GM18519 (cell line): ENCODE results near the gene GNAI1.
A peak's percentile ranks its signal among the peaks of the same experiment; 100 is the strongest.

Experiments used
- ATAC-seq: cut with Tn5 transposase; IDR thresholded peaks from one replicate; pipeline ENCODE4 v1.9.1; 2021; ENCODE audit warnings: mild to moderate bottlenecking, moderate library complexity; ENCODE audit not compliant: unreplicated experiment, low FRiP score

GNAI1 gene

GRCh38 chr7:80204919-80205318 lies 70.3 kb downstream of the GNAI1 start:
- ATAC-seq, result no peak

DNA sequence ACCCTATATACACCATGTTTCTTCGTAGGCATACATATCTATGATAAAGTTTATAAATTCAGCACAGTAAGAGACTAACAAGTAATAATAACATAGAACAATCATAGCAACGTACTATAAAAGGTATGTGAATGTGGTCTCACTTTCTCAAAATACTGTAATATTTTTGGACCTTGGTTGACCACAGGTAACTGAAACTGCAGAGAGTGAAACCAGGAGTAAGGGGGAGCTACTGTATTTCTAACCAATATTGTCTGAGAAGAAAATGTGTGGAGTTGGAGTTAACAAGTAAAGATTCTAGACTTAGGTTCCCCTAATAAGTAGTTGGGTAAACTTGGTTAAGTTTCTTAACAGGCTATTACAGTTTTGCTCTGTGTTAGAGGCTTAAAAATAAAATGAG lies 72.1 kb downstream of the GNAI1 start:
- ATAC-seq, result peak; percentile 96

GRCh38 chr7:80207501-80207900 lies 72.9 kb downstream of the GNAI1 start:
- ATAC-seq, result no peak

- ATAC-seq, result no peak
These were observed 74.1 kb downstream of the GNAI1 start for GRCh38 chr7:80208700-80209099.

- no peak for ATAC-seq
These were observed 75.8 kb downstream of the GNAI1 start for GRCh38 chr7:80210400-80210799.

DNA sequence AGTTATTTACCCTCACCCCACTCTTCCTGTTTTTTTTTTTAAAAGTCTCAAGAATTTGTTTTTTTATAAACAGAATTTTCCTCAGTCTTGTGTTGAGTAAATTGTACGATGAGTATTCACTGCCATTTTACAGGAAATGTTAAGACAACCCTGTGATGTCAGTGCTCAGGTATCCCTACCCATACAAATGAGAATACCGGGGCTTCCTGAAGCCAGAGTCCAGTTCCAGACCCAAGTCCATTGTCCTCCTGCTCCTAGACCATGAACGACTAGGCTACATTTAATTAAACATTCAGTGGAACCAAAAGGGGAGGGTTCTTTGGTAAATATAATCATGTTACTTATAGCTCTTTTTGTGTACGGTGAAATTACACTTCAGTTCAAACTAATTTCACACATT lies 79.2 kb downstream of the GNAI1 start:
- no peak for ATAC-seq

DNA sequence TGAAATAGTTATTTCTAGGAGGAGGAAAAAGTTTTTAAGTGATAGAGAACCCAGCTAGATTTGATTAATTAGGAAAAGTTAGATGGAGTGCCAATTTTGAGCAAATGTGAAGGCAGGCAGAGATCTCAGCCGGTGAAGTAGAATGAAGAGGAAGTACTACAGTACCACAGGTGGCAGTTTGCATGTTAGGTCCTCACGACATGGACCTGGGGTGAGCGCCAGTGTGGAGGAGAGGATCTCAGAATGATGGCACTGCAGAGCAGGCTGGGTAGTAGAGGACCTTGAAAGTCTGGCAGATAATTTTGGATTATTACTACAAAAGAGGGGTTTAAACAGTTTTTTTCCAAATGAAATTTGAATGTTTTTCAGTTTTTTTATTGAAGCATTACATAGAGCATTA lies 81.1 kb downstream of the GNAI1 start:
- no peak for ATAC-seq

- no peak for ATAC-seq
These were observed 82.6 kb downstream of the GNAI1 start for GRCh38 chr7:80216996-80217842.

GRCh38 chr7:80218723-80219122 lies 84.1 kb downstream of the GNAI1 start:
- ATAC-seq, result no peak

DNA sequence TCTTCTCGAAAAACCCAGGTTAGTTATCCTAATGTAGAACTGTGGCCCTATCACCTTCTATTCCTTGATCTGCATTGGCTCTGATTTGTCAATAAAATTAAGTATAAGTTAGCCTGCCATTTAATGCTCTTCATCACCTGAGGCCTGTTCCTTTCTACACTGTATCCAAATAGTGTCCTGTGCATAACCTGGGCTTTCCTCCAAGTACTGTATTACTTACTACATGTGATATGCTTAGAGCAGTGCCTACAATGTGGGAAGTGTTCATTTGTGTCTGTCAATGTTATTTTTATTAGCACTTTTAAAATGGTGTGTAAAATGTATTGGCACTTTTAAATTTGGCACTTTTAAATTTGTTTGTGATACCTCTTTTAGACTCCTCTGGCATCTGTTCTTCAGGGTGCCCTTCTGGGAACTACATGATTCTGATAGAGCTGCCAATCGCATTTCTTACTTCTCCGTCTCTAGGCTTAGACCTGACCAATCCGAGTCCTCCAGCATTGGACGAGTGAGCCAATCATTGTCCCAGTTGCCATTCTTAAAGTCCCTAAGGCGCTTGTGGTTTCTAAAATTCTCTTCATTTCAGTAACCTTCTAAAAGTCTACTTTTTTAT lies 85.5 kb downstream of the GNAI1 start:
- no peak for ATAC-seq

- ATAC-seq, result no peak
These were observed 89.8 kb downstream of the GNAI1 start for GRCh38 chr7:80224415-80224814.

DNA sequence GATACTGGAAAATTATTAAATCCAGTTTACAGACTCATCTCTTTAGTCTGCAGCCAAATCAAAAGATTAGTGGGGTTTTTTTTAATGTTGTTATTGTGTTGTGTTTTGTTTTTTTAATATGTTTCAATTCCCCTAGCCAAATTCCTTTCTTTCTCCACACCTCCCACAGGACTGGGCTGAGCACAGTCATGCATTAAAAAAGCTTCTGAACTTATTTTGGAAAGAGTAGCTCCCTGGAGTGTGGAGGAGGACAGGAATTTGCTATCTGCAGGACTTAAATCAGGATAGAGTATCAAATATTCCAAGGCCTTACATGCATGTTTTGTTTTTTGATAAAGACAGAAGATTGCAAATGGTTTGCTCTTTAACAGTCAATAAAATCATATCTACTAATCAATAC lies 90.7 kb downstream of the GNAI1 start:
- ATAC-seq, result no peak

- ATAC-seq, result no peak
These were observed 92.0 kb downstream of the GNAI1 start for GRCh38 chr7:80226629-80227028.

DNA sequence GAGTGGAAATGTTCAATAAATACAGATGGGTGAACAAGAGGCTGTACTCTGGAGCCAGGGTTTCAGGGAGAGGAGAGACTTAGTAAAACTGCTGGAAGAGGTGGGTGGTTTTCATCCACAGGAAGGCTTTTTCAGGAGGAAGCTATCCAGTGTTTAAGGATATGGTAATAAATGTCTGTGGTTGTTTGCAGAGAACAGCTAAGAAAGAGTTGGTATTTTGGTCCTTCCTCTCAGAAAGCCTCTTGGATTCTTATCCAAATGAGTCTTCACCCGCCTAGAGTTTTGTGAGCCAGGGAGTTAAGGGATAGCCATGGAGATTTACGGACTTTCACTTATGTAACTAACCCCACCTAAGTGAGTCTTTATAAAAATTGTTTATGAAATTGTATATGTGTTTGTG lies 95.7 kb downstream of the GNAI1 start:
- ATAC-seq, result no peak

GRCh38 chr7:80231707-80232106 lies 97.1 kb downstream of the GNAI1 start:
- ATAC-seq, result no peak

- no peak for ATAC-seq
These were observed 98.5 kb downstream of the GNAI1 start for GRCh38 chr7:80232979-80233724.

DNA sequence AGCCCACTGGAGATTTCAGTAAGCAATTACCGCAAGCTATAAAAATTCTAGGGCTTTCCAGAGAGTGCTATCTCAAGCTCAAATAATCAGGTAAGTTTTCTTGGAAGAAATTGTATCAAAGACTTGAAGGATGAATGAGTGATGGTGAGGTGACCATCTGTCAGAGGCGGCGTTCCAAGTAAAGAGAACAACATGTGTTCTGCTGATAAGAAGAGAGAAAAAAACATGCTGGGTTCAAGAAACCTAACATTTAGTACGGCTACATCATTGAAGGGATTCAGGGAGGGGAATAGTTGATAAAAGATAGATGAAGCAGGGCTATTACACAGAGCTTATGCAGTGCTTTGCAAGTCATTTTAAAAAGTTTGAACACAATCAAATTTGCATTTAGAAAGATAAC lies 100.7 kb downstream of the GNAI1 start:
- ATAC-seq, result no peak

DNA sequence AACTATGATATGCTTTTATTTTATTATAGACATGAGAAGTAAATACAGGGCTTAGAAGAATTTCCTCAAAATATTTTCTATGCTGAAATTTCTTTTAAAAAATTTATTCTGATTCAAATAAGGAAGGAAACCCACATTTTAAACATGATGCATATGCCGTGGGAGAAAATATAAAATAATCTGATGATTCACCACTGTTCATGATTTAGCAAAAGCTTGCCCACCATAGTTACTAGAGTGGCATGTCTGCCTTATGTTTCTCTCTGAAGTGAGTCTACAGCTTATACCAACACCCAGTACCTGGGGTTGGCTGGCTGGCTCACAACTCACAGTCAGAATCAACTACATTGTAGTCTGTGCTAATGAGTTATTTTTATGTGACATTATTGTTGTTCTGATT lies 102.0 kb downstream of the GNAI1 start:
- ATAC-seq, result no peak

DNA sequence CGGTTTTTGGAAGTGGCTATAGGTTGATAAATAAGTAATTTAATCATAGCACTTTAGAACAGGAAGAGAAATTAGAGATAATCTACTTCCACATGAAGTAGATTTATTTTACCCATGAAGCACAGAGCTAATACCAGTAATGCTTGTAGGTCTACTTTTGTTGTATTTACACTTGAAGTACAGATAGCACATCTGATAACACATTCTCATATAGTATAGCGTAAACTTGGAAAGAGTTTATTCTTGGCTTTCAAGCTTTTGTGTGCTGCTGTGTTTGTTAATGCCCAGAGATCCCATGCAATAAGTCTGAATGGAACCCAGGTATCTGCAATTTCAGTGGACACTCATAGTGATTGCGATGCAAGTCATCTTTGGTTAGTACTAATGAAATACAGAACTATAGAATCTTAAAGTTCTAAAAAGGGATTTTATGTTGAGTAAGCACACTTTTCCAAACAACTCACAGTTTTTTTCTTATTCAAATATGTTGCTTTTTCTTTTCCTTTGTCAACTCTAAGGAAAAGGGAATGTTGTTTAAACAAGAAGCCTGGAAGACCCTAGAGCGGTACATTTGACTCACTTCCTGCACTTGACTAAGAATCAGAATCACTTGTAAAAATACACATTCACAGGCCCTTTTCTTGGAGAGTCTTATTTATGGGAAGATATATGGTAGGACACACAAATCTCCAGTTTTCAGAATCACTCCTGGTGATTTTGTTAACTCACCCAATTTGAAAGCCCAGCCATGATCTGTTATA lies 105.8 kb downstream of the GNAI1 start:
- no peak for ATAC-seq

DNA sequence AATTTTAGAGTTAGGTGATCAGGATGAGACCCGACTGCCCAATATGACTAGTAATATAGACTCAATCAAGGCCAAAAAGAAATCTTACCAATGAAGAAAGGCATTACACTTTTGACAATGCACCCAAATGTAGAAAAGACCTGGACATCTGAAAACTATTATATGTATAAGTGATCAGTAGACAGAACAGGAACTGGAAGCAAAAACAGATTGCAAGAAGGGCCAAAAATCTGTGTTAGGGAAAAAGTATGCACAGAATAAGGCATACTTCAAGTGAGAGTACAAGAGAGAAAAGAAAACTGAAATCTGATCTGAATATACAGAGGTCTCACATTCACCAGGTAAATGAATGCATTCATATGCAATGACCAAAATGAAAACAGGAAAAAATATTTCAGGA lies 107.0 kb downstream of the GNAI1 start:
- ATAC-seq, result no peak

DNA sequence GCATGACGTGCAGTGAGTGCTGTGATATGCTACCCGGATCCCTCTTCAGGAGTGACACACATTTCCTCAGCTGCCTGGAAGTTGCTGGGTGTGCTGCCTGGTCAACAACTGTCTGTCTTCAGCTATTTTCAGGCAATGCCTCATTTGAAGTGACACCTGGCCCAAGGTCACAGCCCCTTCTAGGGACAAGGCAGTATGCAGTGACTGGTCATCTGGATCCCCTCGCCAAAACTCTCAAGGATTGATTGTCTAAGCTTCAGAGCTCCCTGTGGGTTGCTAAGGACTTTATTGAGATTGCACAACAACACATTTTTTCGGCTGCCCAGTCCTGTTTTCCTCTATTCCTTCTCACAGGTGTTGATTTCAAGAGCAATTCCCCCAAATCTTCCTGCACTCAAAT lies 108.8 kb downstream of the GNAI1 start:
- no peak for ATAC-seq
